GF-D8 (cell line): Measurements from ENCODE around the gene LRRC2.
"Not testable (repeated sequence)": the region's sequence is repeated elsewhere in the genome, so short reads cannot be mapped to it uniquely, and the experiment has no call there.

Experiments used
- DNase-seq: peaks from one replicate; lab custom pipeline; 2025; lab: John Stamatoyannopoulos, UW

The LRRC2 gene

DNA sequence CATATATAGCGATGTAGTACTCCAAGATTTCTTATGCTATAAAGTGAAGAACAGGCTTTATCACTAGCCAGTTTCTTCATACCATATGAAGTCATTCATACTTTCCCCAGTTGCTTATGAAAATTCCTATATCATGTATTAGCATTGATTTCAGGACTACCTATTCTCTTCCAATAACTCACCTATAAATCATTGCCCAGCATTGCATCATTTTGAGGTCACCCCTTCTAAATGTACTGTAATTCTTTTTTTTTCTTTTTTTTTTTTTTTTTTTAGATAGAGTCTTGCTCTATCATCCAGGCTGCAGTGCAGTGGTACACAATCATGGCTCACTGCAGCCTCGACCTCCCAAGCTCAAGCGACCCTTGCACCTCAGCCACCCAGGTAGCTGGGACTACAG, 41.3 kb downstream of the LRRC2 start:
- no peak for DNase-seq

GRCh38 chr3:46524008-46524407, 42.1 kb downstream of the LRRC2 start:
- DNase-seq, result no peak

DNA sequence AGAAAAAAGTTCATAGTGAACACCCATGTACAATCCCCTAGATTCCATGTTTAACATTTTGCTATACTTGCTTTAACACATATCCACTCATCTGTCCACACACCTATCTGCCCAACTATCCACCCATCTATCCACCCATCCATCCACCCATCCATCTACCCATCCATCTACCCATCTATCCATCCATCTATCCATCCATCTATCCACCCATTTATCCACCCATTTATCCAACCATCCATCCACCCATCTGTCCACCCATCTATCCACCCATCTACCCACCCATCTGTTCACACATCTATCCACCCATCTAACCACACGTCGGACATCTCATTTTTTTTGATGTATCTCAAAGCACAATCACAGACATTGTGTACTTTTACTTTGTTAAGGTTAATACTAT, 42.5 kb downstream of the LRRC2 start:
- DNase-seq, result no peak

DNA sequence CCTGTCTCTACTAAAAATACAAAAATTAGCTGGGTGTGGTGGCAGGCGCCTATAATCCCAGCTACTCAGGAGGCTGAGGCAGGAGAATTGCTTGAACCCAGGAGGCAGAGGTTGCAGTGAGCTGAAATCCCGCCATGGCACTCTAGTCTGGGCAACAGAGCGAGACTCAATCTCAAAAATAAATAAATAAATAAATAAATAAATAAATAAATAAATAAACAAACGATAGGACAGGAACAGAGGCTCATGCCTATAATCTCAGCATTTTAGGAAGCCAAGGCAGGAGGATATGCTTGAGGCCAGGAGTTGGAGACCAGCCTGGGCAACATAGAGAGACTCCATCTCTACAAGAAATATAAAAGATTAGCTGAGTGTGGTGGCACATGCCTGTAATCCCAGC, 43.9 kb downstream of the LRRC2 start:
- DNase-seq, result not testable (repeated sequence)

DNA sequence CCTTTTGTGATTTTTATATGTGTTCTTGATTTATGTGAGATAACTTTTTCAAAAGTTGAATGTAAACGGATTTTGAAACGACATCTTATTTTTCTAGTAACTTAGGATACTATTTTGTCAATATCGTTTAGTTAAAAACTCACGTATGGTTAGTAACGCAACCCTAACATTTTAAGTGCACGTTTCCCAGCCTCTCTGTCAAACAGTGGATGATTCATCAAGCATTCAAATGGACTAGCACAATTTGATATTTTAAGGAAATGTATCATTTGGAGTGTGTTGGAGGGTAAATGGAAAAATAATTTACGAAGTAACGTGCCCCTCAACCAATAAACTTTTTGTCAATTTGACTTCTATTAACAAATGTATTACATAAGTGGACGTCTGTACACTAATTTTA, 45.0 kb downstream of the LRRC2 start:
- no peak for DNase-seq

GRCh38 chr3:46520531-46520930, 45.6 kb downstream of the LRRC2 start:
- DNase-seq, result no peak

DNA sequence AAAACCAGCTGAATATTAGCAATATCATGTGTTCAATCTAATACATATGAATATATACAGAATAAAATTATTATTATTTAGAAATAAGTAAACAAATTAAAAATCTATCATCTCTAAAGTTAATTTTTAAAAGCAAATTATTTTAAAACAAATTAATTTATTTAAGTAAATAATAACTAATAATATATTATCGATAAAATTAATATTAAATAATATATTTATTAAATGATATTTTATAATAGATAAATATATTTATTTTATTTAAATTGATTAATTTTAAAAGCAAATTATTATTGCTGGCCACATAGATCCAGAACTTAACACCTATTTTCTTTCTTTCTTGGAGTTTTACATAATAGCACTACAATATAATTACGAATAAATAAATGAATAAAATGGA, 46.1 kb downstream of the LRRC2 start:
- no peak for DNase-seq

GRCh38 chr3:46517784-46518181, 48.3 kb downstream of the LRRC2 start:
- no peak for DNase-seq

DNA sequence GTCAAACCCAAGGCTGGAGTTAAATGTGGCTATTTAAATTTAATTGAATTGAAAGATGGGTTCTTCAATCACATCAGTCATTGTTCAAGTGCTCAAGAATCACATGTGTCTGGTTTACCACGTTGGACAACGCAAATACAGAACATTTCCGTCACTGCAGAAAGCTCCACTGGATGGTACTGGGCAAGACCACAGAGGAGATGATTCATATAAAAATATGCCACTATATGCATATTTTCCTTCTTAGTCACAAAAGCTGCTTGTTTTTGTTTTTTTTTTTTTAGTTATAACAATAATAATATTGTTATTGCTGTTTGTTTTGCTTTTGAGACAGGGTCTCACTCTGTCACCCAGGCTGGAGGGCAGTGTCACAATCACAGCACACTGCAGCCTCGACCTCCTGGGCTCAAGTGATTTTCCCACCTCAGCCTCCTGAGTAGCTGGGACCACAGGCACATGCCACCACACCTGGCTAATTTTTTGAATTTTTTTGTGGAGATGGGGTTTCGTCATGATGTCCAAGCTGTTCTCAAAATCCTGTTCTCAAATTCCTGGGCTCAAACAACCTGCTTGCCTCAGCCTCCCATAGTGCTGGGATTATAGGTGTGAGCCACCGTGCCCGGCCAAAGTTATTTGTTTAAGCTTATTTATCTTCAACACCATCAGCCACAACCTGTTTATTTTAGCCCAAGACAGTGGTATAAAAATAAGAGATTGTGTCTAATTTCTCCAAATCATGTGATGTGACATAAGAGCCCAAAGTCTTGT, 48.9 kb downstream of the LRRC2 start:
- DNase-seq, result no peak

- no peak for DNase-seq
Measured at GRCh38 chr3:46516521-46516920, 49.6 kb downstream of the LRRC2 start.

DNA sequence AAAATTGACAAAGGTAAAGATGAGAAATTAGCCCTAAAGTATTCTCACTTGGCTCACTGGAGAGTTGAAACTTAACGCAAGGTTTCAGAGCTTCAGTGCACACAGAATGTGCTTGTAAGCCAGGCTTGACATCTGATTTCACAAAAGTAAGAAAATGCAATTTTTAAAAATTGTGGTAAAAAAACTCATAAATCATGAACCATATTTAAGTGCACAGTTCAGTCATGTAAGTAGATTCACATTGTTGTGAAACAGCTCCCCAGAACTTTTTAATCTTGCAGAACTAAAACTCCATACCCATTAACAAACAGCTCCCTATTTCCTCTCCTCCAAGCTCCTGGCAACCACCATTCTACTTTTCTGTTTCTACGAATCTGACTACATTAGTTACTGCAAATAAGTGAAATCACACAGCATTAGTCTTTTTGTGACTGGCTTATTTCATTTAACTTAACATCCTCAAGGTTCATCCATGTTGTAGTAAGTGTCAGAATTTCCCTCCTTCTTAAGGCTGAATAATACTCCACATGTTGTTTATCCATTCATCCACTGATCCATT, 53.8 kb downstream of the LRRC2 start:
- no peak for DNase-seq

GRCh38 chr3:46509661-46510187, 56.4 kb downstream of the LRRC2 start:
- no peak for DNase-seq

- no peak for DNase-seq
Measured at GRCh38 chr3:46508850-46509591, 57.1 kb downstream of the LRRC2 start.

DNA sequence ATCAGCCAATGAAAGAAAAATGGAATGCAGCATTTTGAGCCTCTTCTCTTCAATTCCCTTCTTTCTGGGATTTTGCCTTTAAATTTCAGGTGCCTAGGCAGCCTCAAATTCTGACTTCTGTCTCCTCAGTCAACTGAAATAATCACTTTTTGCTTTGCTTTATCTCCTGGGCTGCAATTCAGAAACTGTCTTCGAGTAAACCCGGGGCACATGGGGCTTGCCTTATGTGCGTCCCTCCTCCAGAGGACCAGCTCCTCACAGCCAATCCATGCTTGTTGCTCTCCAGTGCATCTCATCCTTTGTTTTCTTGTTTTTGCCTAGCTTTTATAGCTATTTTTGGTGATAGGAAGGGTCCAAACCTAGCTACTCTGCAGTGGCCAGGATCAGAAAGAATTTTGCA, 59.6 kb downstream of the LRRC2 start:
- no peak for DNase-seq

DNA sequence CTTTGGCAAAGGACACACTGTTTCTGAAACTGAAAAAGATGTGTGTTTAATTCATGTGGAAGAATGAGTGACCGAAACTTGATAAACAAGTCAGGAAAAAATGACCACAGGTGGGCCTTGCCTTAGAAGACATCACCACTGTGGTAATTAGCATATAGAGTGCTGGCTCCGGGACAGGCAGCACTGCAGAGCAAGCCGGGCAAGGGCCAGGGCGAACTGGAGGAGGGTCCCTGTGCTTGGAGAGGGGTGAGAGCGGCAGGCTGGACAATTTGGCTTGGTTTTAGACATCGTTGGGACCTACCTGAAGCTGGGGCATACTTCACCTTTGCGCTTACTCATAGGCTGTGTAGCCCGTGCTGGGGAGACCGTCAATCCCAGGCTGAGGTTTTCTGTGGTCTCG, 60.1 kb downstream of the LRRC2 start:
- no peak for DNase-seq

DNA sequence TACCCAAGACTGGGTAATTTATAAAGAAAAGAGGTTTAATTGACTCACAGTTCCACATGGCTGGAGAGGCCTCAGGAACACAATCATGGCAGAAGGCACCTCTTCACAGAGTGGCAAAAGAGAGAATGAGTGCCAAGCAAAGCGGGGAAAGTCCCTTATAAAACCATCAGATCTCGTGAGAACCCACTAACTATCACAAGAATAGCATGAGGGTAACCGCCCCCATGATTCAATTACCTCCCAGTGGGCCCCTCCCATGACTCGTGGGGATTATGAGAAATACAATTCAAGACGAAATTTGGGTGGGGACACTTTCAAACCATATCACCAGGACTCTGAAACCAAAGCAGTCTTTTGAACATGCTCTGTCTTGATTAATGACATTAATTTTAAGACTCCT, 61.3 kb downstream of the LRRC2 start:
- DNase-seq, result no peak

DNA sequence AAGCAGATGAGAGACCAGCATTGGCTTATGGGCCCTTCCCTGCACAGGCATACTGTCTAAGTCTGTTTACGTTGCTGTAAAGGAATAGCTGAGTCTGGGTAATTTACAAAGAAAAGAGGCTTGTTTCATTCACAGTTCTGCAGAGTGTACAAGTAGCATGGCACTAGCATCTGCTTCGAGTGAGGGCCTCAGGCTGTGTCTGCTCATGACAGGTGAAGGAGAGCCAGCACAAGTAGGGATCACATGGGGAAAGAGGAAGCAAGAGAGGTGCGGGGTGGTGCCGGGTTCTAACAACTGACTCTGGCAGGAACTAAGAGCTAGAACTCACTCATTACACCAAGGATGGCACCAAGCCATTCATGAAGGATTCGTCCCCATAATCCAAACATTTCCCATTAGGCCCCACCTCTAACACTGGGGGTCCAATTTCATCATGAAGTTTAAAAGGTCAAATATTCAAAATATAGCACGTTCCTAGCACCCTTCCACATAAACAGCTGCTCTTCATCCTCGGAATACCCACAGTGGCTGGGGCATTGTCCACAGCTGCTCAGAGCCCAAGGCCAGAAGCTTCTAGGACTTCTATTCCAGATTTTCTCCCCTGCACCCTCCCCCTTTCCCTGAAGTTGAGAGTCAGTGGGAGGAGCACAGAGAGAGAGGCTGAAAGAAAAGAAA, 62.8 kb downstream of the LRRC2 start:
- no peak for DNase-seq

DNA sequence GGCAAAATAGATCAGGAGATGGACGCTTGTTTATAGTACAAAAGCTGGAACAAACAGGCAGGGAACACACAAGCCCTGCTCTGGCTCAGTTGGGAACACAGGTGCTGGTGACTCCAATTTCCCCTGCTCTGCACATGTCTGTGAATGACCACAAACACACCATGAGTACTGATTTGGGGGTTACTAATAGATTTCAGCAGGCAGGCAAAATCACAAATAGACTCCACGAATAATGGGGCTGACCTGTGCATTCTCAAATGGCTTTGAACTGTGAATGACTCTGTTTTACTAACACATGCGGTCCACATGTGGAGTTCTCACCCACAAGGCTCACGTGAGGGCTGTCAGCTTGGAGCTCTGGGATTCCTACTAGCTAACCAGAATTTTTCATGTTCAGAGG, 64.4 kb downstream of the LRRC2 start:
- DNase-seq, result no peak

GRCh38 chr3:46500656-46501635, 65.2 kb downstream of the LRRC2 start:
- no peak for DNase-seq

GRCh38 chr3:46498916-46499519, 67.1 kb downstream of the LRRC2 start:
- no peak for DNase-seq
